ENCODE results near the gene PTHLH. TPM values are rescaled to one million over a fixed set of nuclear protein-coding genes. Genes with fewer than 3 reads are reported as not detected.

PTHLH gene
- total RNA-seq, 4 donors from 2014 or later, result 4.5 to 9.6 (median 5.6) TPM

DNA sequence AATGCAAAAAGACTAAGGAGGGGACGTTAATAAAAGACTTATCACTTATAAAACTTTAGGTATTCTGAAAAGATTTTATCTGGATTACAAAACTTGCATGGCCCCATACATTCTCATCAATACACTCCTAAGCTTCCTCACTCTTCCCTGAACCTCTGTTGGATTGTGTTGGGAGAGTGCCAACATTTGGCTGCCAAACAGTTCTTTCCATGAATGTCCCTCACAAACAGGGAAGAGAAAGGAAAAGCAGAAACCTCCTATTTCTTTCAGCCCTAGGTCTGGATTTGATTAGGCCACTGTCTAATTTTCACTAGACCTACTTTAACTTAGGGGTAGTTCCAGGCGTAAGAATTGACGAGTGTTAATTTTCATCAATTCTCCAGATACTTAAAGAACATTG, 11.7 kb downstream of the PTHLH start:
- peaks cover 0 to 12% (median 0%) of the 10 kb centered on the region in 4 donors for H3K27me3 ChIP-seq
- intact Hi-C loops (cut with DNase I), result no loop called here
- H3K36me3 ChIP-seq, result peaks cover 0 to 23% (median 0%) of the 10 kb centered on the region in 3 donors
- peaks cover 0 to 10% (median 0%) of the 10 kb centered on the region in 3 donors for H3K4me1 ChIP-seq
- no peaks in the 10 kb centered on the region for H3K9me3 ChIP-seq
- no peak for DNase-seq
- WGBS, 2 donors, result 76 to 81% methylated on average over 3 of the region's 3 CpGs
- no peak overlapping the region for H3K27ac ChIP-seq
- TF ChIP-seq CTCF (IDR thresholded peaks at IDR 0.05), result no peak
- TF ChIP-seq POLR2A (IDR thresholded peaks at IDR 0.05), result no peak
- H3K4me3 ChIP-seq, result no peak overlapping the region

DNA sequence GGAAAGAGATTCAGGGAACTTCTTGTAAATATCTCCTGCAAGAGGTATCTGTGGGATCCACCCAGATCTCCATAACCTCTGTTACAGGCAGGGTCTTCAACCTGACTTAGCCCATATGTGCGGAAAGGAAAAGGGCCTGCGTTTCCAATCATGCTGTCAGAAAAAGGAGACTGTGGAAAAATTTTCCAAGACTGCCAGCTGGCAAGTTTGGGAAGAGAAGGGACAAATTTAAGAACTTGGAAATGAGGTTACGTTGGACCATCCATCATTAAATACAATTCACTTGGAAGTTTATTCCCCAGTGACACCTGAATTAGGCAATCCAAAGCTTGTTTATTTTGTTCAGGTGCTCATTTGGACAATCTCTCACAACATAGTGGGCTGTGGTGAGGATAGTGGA, 13.9 kb downstream of the PTHLH start:
- peaks cover 0 to 20% (median 0%) of the 10 kb centered on the region in 3 donors for H3K36me3 ChIP-seq
- no peak for DNase-seq
- TF ChIP-seq CTCF (IDR thresholded peaks at IDR 0.05) (no peak), POLR2A (IDR thresholded peaks at IDR 0.05) (no peak)
- no peaks in the 10 kb centered on the region for H3K4me1 ChIP-seq
- no peak overlapping the region for H3K4me3 ChIP-seq
- no peak overlapping the region for H3K27ac ChIP-seq
- 86 to 91% methylated on average over 3 of the region's 3 CpGs for WGBS, 2 donors
- peaks cover 0 to 5% (median 0%) of the 10 kb centered on the region in 4 donors for H3K27me3 ChIP-seq
- no peaks in the 10 kb centered on the region for H3K9me3 ChIP-seq
- intact Hi-C loops (cut with DNase I), result no loop called here

DNA sequence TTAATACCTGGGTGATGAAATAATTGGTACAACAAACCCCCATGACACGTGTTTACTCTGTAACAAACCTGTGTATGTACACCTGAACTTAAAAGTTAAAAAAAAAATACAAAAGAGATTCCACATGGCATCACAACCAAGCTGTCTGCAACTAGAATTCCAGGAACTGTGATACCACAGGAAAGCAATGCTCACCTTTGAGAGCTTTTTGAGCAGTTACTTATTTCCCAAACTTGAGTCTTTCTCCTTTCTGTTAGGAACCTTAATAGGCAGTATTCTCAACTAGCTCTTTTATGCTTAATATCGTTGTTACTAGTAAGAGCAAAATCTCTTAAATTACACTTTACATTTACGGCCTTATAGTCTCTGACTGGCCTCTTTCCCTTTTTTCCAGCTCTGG, 15.2 kb downstream of the PTHLH start:
- H3K9me3 ChIP-seq, result no peaks in the 10 kb centered on the region
- 83 to 85% methylated on average over 3 of the region's 3 CpGs for WGBS, 2 donors
- peaks cover 0 to 12% (median 0%) of the 10 kb centered on the region in 3 donors for H3K36me3 ChIP-seq
- no peaks in the 10 kb centered on the region for H3K27me3 ChIP-seq
- no peak overlapping the region for H3K27ac ChIP-seq
- H3K4me1 ChIP-seq, result no peaks in the 10 kb centered on the region
- no peak for DNase-seq
- TF ChIP-seq POLR2A (IDR thresholded peaks at IDR 0.05), result no peak
- TF ChIP-seq CTCF (IDR thresholded peaks at IDR 0.05), result no peak
- intact Hi-C loops (cut with DNase I), result no loop called here
- no peak overlapping the region for H3K4me3 ChIP-seq

DNA sequence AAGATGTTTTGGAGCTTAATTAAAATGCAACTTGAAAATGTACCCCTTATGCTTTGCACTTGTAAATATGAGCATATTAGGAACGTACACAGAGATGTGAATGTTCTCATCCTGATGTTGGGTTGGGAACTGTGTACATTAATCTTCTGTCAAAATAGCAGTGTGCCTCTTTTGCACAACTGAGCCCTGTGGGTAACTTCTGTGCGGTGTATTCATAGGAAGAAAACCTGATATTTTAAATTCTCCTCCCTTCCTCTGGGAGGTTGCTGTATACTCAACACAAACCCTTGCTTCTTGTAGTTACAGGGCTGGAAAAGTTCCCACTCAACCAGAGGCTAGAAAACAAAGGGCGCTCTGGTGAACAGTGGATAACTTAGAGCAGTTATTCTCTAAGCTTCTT, 18.7 kb downstream of the PTHLH start:
- Histone ChIP-seq H3K4me1 (no peaks in the 10 kb centered on the region), H3K4me3 (no peak overlapping the region), H3K9me3 (no peaks in the 10 kb centered on the region), H3K36me3 (no peaks in the 10 kb centered on the region), H3K27me3 (no peaks in the 10 kb centered on the region), H3K27ac (no peak overlapping the region)
- no peak for TF ChIP-seq POLR2A (IDR thresholded peaks at IDR 0.05)
- no peak for TF ChIP-seq CTCF (IDR thresholded peaks at IDR 0.05)
- WGBS, 2 donors, result 80 to 82% methylated on average over 3 of the region's 3 CpGs
- intact Hi-C loops (cut with DNase I), result no loop called here
- DNase-seq, result no peak

DNA sequence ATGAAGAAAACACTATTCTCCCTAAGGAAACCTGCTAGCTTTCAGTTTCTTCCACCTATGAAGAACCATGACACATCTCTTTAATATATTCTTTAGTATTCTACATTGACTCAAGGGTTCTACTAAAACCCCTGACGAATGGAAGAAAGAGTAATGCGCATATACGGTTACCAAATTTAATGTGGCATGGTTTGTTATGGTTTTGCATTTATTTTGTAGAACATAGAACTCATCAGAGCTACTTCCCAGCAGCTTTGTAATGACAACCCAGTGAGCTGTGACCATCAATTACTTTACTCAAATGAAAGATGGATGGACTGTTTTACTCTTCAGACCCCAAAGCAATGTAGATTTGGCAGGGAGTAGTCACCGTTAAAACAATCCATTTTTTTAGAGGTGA, 19.2 kb downstream of the PTHLH start:
- Histone ChIP-seq H3K27me3 (no peaks in the 10 kb centered on the region), H3K4me3 (no peak overlapping the region), H3K36me3 (no peaks in the 10 kb centered on the region), H3K9me3 (no peaks in the 10 kb centered on the region), H3K27ac (no peak overlapping the region), H3K4me1 (no peaks in the 10 kb centered on the region)
- no peak for DNase-seq
- TF ChIP-seq CTCF (IDR thresholded peaks at IDR 0.05), result no peak
- no peak for TF ChIP-seq POLR2A (IDR thresholded peaks at IDR 0.05)
- WGBS, 2 donors, result 76 to 77% methylated on average over 4 of the region's 4 CpGs
- intact Hi-C loops (cut with DNase I), result no loop called here

Data from esophagus squamous epithelium (tissue), 5 donors.